GM12878 (cell line): ENCODE data around the gene TMPRSS3.

ENCODE experiments used
- BHLHE40 ChIP-seq, 2 experiments: fragments of 450-650 bp in 1 of 2; IDR thresholded peaks; 2 replicates each; pipeline ENCODE4 v1.6.1; 2011 to 2017; ENCODE audit warnings: low read depth in 2 of 2, borderline replicate concordance in 1 of 2, improper control_type of control experiment in 1 of 2, low read length in 1 of 2, mild to moderate bottlenecking in 1 of 2
- CTCF ChIP-seq, 3 experiments: IDR thresholded peaks in 2 of 3; conservative IDR thresholded peaks in 1 of 3; 2 replicates each; pipeline ENCODE4 v1.5.1; 2011; ENCODE audit warnings: low read depth in 3 of 3, low read length in 3 of 3, mild to moderate bottlenecking in 3 of 3, control low read depth in 2 of 3, moderate library complexity in 2 of 3, inconsistent platforms in 1 of 3, mixed read lengths in 1 of 3; ENCODE audit not compliant: control insufficient read depth in 2 of 3, insufficient read depth in 1 of 3; ENCODE audit errors: extremely low read depth in 1 of 3
- ESRRA ChIP-seq: IDR thresholded peaks from 2 replicates; pipeline ENCODE4 v1.6.1; 2012; ENCODE audit warnings: mild to moderate bottlenecking, low read length, improper control_type of control experiment
- EZH2 ChIP-seq: IDR thresholded peaks from 2 replicates; pipeline ENCODE4 v1.6.1; 2012; ENCODE audit warnings: low read depth, mild to moderate bottlenecking, control low read depth, inconsistent platforms, low read length, borderline replicate concordance; ENCODE audit not compliant: control insufficient read depth
- FOXK2 ChIP-seq: fragments of 450-650 bp; IDR thresholded peaks from 2 replicates; pipeline ENCODE4 v1.6.1; 2017; ENCODE audit warnings: mild to moderate bottlenecking, moderate library complexity
- JUNB ChIP-seq: IDR thresholded peaks from 2 replicates; pipeline ENCODE4 v1.6.1; 2016; ENCODE audit warnings: antibody characterized with exemption, mild to moderate bottlenecking
- POLR2A ChIP-seq: IDR thresholded peaks from 2 replicates; pipeline ENCODE4 v1.6.1; 2011; ENCODE audit warnings: low read depth, mild to moderate bottlenecking, low read length
- POLR2AphosphoS5 ChIP-seq: IDR thresholded peaks from 2 replicates; pipeline ENCODE4 v1.6.1; 2011; ENCODE audit warnings: mild to moderate bottlenecking, low read length, inconsistent platforms

GRCh38 chr21:42384989-42385388 is 10.9 kb downstream of the TMPRSS3 start:
- TF ChIP-seq EZH2 = no peak
- TF ChIP-seq POLR2AphosphoS5 = no peak
- no peak for TF ChIP-seq JUNB
- TF ChIP-seq ESRRA = no peak
- TF ChIP-seq CTCF (IDR thresholded peaks at IDR 0.05 in 2 of 3, conservative IDR thresholded peaks at IDR 0.05 in 1 of 3; ENCODE audit: control insufficient read depth in 2 of 3, extremely low read depth in 1 of 3, insufficient read depth in 1 of 3, low read depth in 3 of 3, low read length in 3 of 3) = no peak
- no peak for TF ChIP-seq FOXK2
- TF ChIP-seq BHLHE40 (IDR thresholded peaks at IDR 0.05; ENCODE audit: borderline replicate concordance in 1 of 2, low read depth in 2 of 2, low read length in 1 of 2) = no peak
- TF ChIP-seq POLR2A = no peak
